Neural progenitor cell (in vitro differentiated cells): ENCODE results near the gene CDK10. TPM values are rescaled to one million over a fixed set of nuclear protein-coding genes. Genes with fewer than 3 reads are reported as not detected.

Experiments
- DNase-seq: peaks from one replicate; pipeline ENCODE4 v3.0.0-alpha.2; 2016; ENCODE audit warnings: low spot score
- H2AFZ ChIP-seq: fragments of 200-600 bp; sonication (generic); replicated peaks from 2 replicates; pipeline ENCODE4 v1.6.1; 2016; ENCODE audit warnings: antibody characterized with exemption
- H3F3A ChIP-seq: fragments of 200-600 bp; sonication (generic); 2 replicates; pipeline ENCODE4 v1.6.1; 2016; ENCODE audit warnings: antibody characterized with exemption, low read depth
- H3K27ac ChIP-seq: fragments of 200-600 bp; sonication (generic); 2 replicates; pipeline ENCODE4 v1.5.1; 2016; ENCODE audit warnings: mild to moderate bottlenecking
- H3K27me3 ChIP-seq: fragments of 200-600 bp; sonication (generic); 2 replicates; pipeline ENCODE4 v1.6.1; 2016; ENCODE audit warnings: mild to moderate bottlenecking, moderate library complexity
- H3K36me3 ChIP-seq: fragments of 200-600 bp; sonication (generic); 2 replicates; pipeline ENCODE4 v1.5.1; 2016
- H3K4me1 ChIP-seq: fragments of 200-600 bp; sonication (generic); 2 replicates; pipeline ENCODE4 v1.6.1; 2016; ENCODE audit warnings: mixed run types
- H3K4me2 ChIP-seq: fragments of 200-600 bp; sonication (generic); 2 replicates; pipeline ENCODE4 v1.6.1; 2016
- H3K4me3 ChIP-seq: fragments of 200-600 bp; sonication (generic); 2 replicates; pipeline ENCODE4 v1.5.1; 2016
- H3K79me2 ChIP-seq: fragments of 200-600 bp; sonication (generic); 2 replicates; pipeline ENCODE4 v1.6.1; 2016; ENCODE audit warnings: low read depth
- H3K9ac ChIP-seq: fragments of 200-600 bp; sonication (generic); 2 replicates; pipeline ENCODE4 v1.6.1; 2016
- H3K9me3 ChIP-seq: fragments of 200-600 bp; sonication (generic); 2 replicates; pipeline ENCODE4 v1.5.1; 2016; ENCODE audit warnings: low read depth
- H4K20me1 ChIP-seq: fragments of 200-600 bp; sonication (generic); 2 replicates; pipeline ENCODE4 v1.6.1; 2016; ENCODE audit warnings: low read depth
- H3K27ac Mint-ChIP-seq: 3 replicates; pipeline ENCODE4 v1.8.0; 2021; ENCODE audit warnings: mixed read lengths
- H3K27me3 Mint-ChIP-seq: 2 replicates; pipeline ENCODE4 v1.8.0; 2022; ENCODE audit warnings: low read depth, mild to moderate bottlenecking, inconsistent platforms, moderate library complexity, mixed read lengths; ENCODE audit not compliant: insufficient read depth
- H3K36me3 Mint-ChIP-seq: 3 replicates; pipeline ENCODE4 v1.8.0; 2021; ENCODE audit warnings: mixed read lengths
- H3K4me1 Mint-ChIP-seq: 3 replicates; pipeline ENCODE4 v1.8.0; 2021; ENCODE audit warnings: mixed read lengths
- H3K4me3 Mint-ChIP-seq: 3 replicates; pipeline ENCODE4 v1.8.0; 2021; ENCODE audit warnings: mild to moderate bottlenecking, moderate library complexity, mixed read lengths
- H3K9me3 Mint-ChIP-seq: 3 replicates; pipeline ENCODE4 v1.8.0; 2020; ENCODE audit warnings: mixed read lengths
- CTCF ChIP-seq: fragments of 200-600 bp; sonication (generic); IDR thresholded peaks from 2 replicates; pipeline ENCODE4 v1.5.1; 2017; ENCODE audit warnings: antibody characterized with exemption, mild to moderate bottlenecking
- EZH2 ChIP-seq: fragments of 200-600 bp; sonication (generic); IDR thresholded peaks from 2 replicates; pipeline ENCODE4 v1.6.1; 2017; ENCODE audit warnings: antibody characterized with exemption, mild to moderate bottlenecking, moderate library complexity
- EZH2phosphoT487 ChIP-seq: fragments of 200-600 bp; sonication (generic); IDR thresholded peaks from 2 replicates; pipeline ENCODE4 v1.6.1; 2017; ENCODE audit warnings: antibody characterized with exemption
- total RNA-seq: library from RNA; depleted of rRNA; stranded (reverse); fragments of >200 nt; gene quantifications from 2 replicates; pipeline ENCODE4 v1.2.3, GENCODE V29; 2015; ENCODE audit warnings: low replicate concordance

The CDK10 gene
- 75.6 and 107 TPM in 2 replicates for total RNA-seq

GRCh38 chr16:89686520-89687091, at the start of gene CDK10:
Gene CDK10 (plus strand): TSS chr16:89686689. CDS start chr16:89686711, 22 bp downstream.
- Histone ChIP-seq H3K9ac (peak within 1 kb of the TSS; percentile 33), H3F3A (peaks cover 7% of the 10 kb centered on the region), H3K27ac (no peak within 1 kb of the TSS), H3K27me3 (no peaks in the 10 kb centered on the region), H3K79me2 (peaks cover 31% of the 10 kb centered on the region), H2AFZ (peak within 1 kb of the TSS; percentile 94), H3K4me3 (peak within 1 kb of the TSS; percentile 65), H3K36me3 (peaks cover 7% of the 10 kb centered on the region), H4K20me1 (no peaks in the 10 kb centered on the region), H3K4me2 (peak within 1 kb of the TSS; percentile 77), H3K4me1 (peaks cover 5% of the 10 kb centered on the region), H3K9me3 (no peaks in the 10 kb centered on the region)
- no peak for TF ChIP-seq EZH2
- TF ChIP-seq CTCF: no peak
- no peak for TF ChIP-seq EZH2phosphoT487
- Mint-ChIP-seq H3K4me1 (peaks cover 14% of the 10 kb centered on the region), H3K9me3 (peaks cover 20% of the 10 kb centered on the region), H3K27me3 (peaks cover 14% of the 10 kb centered on the region), H3K4me3 (peak within 1 kb of the TSS; percentile 92), H3K27ac (peak within 1 kb of the TSS; percentile 88), H3K36me3 (peaks cover 45% of the 10 kb centered on the region)
- peak; percentile 96 for DNase-seq

- TF ChIP-seq CTCF (no peak), EZH2 (no peak), EZH2phosphoT487 (no peak)
- no peaks in the 10 kb centered on the region for H3K79me2 ChIP-seq
- no peaks in the 10 kb centered on the region for H3K4me1 ChIP-seq
- no peak overlapping the region for H3K27ac Mint-ChIP-seq
- no peak overlapping the region for H3K4me3 ChIP-seq
- H3K36me3 Mint-ChIP-seq: no peaks in the 10 kb centered on the region
- H3K27me3 ChIP-seq: peaks cover 24% of the 10 kb centered on the region
- H3K9me3 Mint-ChIP-seq: no peaks in the 10 kb centered on the region
- peaks cover 3% of the 10 kb centered on the region for H3F3A ChIP-seq
- no peak overlapping the region for H3K9ac ChIP-seq
- no peak overlapping the region for H2AFZ ChIP-seq
- H3K4me3 Mint-ChIP-seq: no peak overlapping the region
- H3K27me3 Mint-ChIP-seq: peaks cover 21% of the 10 kb centered on the region
- H3K27ac ChIP-seq: no peak overlapping the region
- no peaks in the 10 kb centered on the region for H4K20me1 ChIP-seq
- peaks cover 10% of the 10 kb centered on the region for H3K4me1 Mint-ChIP-seq
- H3K4me2 ChIP-seq: no peak overlapping the region
- H3K36me3 ChIP-seq: no peaks in the 10 kb centered on the region
- no peaks in the 10 kb centered on the region for H3K9me3 ChIP-seq
- no peak for DNase-seq
Measured at GRCh38 chr16:89637379-89637778, 49.1 kb upstream of the CDK10 start.

- no peak overlapping the region for H3K27ac Mint-ChIP-seq
- no peak overlapping the region for H3K27ac ChIP-seq
Measured at GRCh38 chr16:89638455-89638854, 48.0 kb upstream of the CDK10 start.

More at GRCh38 chr16:89638455-89638854, 48.0 kb upstream of the CDK10 start:
- no peak overlapping the region for H3K4me3 ChIP-seq
- peaks cover 18% of the 10 kb centered on the region for H3K27me3 ChIP-seq
- Mint-ChIP-seq H3K9me3 (no peaks in the 10 kb centered on the region), H3K4me1 (peaks cover 10% of the 10 kb centered on the region), H3K27me3 (peaks cover 16% of the 10 kb centered on the region), H3K4me3 (no peak overlapping the region), H3K36me3 (no peaks in the 10 kb centered on the region)
- TF ChIP-seq EZH2: no peak
- TF ChIP-seq CTCF: no peak
- H3K9ac ChIP-seq: no peak overlapping the region
- no peak overlapping the region for H2AFZ ChIP-seq
- H3F3A ChIP-seq: peaks cover 3% of the 10 kb centered on the region
- no peaks in the 10 kb centered on the region for H3K36me3 ChIP-seq
- H3K4me2 ChIP-seq: no peak overlapping the region
- no peaks in the 10 kb centered on the region for H3K4me1 ChIP-seq
- no peaks in the 10 kb centered on the region for H3K9me3 ChIP-seq
- no peaks in the 10 kb centered on the region for H3K79me2 ChIP-seq
- no peak for DNase-seq
- H4K20me1 ChIP-seq: peaks cover 4% of the 10 kb centered on the region
